ENCODE results near the gene KLHDC9.

KLHDC9 gene

DNA sequence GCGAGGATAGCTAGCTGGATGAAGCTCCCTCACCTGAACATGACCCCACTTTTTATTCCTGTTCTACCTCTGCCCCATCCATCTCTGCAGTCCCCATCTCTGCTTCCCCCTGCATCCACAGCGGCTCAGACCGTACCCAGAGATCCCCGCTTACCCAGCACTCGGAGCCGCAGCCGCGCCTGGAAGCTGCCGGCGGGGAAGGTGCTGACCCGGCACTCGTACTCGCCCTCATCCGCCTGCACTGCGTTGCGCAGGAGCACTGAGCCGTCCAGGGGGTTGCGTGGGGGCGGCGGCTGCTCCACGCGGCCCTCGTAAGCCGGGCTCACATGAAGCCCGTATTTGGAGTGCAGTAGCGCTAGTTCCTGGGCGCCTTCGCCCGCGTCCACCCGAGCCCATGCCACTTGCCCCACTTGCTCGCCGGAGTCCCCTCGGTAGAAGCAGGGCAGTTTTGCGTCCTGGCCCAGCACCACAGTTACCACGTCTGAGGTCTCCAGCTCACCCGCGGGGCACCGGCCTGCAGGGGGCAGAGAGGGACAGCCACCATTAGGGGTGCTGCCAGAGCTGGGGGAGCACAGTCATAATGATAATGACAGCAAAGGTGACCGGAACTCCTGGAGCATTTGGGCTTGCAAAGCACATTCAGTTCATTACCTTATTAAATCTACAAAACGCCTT is 18.6 kb upstream of the KLHDC9 start:
- no peak overlapping the region for H3K9ac ChIP-seq (ENCODE audit: low read length)
- peaks cover 38% of the 10 kb centered on the region for H3K4me1 ChIP-seq (ENCODE audit: control insufficient read depth, insufficient read depth, low read length)
- H3K4me3 ChIP-seq (ENCODE audit: low read length) = no peak overlapping the region
- H3K27me3 ChIP-seq (replicated peaks; ENCODE audit: control insufficient read depth, insufficient read depth, low read length) = no peaks in the 10 kb centered on the region
- DNase-seq (ENCODE audit: low read depth) = no peak
- no peaks in the 10 kb centered on the region for H3K36me3 ChIP-seq (ENCODE audit: control insufficient read depth, insufficient read depth, low read length, severe bottlenecking)
- no peaks in the 10 kb centered on the region for H3K9me3 ChIP-seq (ENCODE audit: control insufficient read depth, low read length)

GRCh38 chr1:161080441-161081405 is 17.4 kb upstream of the KLHDC9 start:
- peak overlapping the region; percentile 5 for H3K9ac ChIP-seq (ENCODE audit: low read length)
- peaks cover 47% of the 10 kb centered on the region for H3K4me1 ChIP-seq (ENCODE audit: control insufficient read depth, insufficient read depth, low read length)
- H3K4me3 ChIP-seq (ENCODE audit: low read length) = no peak overlapping the region
- peak; percentile 42 for DNase-seq (ENCODE audit: low read depth)
- no peaks in the 10 kb centered on the region for H3K27me3 ChIP-seq (replicated peaks; ENCODE audit: control insufficient read depth, insufficient read depth, low read length)
- H3K36me3 ChIP-seq (ENCODE audit: control insufficient read depth, insufficient read depth, low read length, severe bottlenecking) = no peaks in the 10 kb centered on the region
- H3K9me3 ChIP-seq (ENCODE audit: control insufficient read depth, low read length) = no peaks in the 10 kb centered on the region

DNA sequence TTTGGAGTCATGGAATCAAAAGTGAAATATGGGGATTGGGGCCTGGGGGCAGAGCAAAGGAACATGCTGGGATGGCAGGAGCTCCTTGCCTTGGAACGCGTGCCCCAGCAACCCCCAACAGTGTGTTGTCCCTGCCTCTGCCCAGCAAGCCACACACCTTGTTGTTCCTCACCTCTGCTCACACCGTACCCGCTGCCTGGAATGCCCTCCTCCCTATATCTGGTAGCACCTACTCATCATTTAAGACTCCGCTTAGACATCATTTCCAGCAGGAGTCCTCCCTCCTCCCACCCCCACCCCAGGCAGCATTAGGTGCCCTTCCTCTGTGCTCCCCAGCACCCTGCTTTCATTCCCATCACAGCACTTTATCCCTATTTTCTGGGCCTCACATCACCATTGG is 16.6 kb upstream of the KLHDC9 start:
- no peak for DNase-seq (ENCODE audit: low read depth)
- H3K9me3 ChIP-seq (ENCODE audit: control insufficient read depth, low read length) = no peaks in the 10 kb centered on the region
- no peak overlapping the region for H3K9ac ChIP-seq (ENCODE audit: low read length)
- no peaks in the 10 kb centered on the region for H3K27me3 ChIP-seq (replicated peaks; ENCODE audit: control insufficient read depth, insufficient read depth, low read length)
- no peak overlapping the region for H3K4me3 ChIP-seq (ENCODE audit: low read length)
- peaks cover 47% of the 10 kb centered on the region for H3K4me1 ChIP-seq (ENCODE audit: control insufficient read depth, insufficient read depth, low read length)
- no peaks in the 10 kb centered on the region for H3K36me3 ChIP-seq (ENCODE audit: control insufficient read depth, insufficient read depth, low read length, severe bottlenecking)

- DNase-seq (ENCODE audit: low read depth) = no peak
Measured at GRCh38 chr1:161082483-161082882, 15.7 kb upstream of the KLHDC9 start.

DNA sequence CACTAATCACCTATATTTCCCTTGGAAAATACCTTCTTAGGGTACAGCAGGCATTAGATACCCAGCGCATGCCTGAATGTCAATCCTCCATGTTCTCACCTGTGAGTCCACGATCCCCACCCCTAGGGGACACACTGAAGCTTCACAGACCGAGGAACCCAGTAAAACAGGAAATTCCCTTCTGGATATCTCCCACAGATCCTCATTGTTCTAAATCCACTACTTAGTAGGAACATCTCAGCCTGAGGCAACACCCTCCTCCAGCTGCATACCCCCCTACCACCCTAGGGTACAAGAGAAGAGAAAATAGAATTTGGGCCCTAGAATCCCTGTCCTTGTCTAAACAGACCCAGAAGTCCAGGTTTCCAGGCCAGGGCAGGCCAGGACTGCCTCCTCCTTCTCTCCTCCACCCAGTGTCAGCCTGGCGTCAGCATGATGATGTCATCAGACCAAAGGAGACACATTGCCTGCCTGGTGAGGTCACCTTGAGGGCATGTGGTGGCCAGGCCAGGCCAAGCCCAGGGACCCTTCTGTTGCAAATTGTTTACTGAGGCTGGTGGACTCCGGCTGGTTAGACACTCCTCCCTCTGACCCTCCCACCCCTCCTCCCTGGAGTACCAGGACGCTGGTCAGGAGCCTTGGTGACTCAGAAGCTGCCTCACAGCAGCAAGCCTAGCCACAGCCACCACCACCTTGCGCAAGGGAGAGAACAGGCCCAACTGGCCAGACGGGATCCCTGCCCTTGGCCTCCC is 15.0 kb upstream of the KLHDC9 start:
- no peaks in the 10 kb centered on the region for H3K36me3 ChIP-seq (ENCODE audit: control insufficient read depth, insufficient read depth, low read length, severe bottlenecking)
- no peaks in the 10 kb centered on the region for H3K9me3 ChIP-seq (ENCODE audit: control insufficient read depth, low read length)
- no peak overlapping the region for H3K4me3 ChIP-seq (ENCODE audit: low read length)
- DNase-seq (ENCODE audit: low read depth) = peak; percentile 83
- peak overlapping the region; percentile 56 for H3K9ac ChIP-seq (ENCODE audit: low read length)
- no peaks in the 10 kb centered on the region for H3K27me3 ChIP-seq (replicated peaks; ENCODE audit: control insufficient read depth, insufficient read depth, low read length)
- H3K4me1 ChIP-seq (ENCODE audit: control insufficient read depth, insufficient read depth, low read length) = peaks cover 47% of the 10 kb centered on the region

More at GRCh38 chr1:161082483-161082882, 15.7 kb upstream of the KLHDC9 start:
- Histone ChIP-seq H3K27me3 (replicated peaks; ENCODE audit: control insufficient read depth, insufficient read depth, low read length) (no peaks in the 10 kb centered on the region), H3K4me1 (ENCODE audit: control insufficient read depth, insufficient read depth, low read length) (peaks cover 47% of the 10 kb centered on the region), H3K9ac (ENCODE audit: low read length) (no peak overlapping the region), H3K9me3 (ENCODE audit: control insufficient read depth, low read length) (no peaks in the 10 kb centered on the region), H3K36me3 (ENCODE audit: control insufficient read depth, insufficient read depth, low read length, severe bottlenecking) (no peaks in the 10 kb centered on the region), H3K4me3 (ENCODE audit: low read length) (no peak overlapping the region)

DNA sequence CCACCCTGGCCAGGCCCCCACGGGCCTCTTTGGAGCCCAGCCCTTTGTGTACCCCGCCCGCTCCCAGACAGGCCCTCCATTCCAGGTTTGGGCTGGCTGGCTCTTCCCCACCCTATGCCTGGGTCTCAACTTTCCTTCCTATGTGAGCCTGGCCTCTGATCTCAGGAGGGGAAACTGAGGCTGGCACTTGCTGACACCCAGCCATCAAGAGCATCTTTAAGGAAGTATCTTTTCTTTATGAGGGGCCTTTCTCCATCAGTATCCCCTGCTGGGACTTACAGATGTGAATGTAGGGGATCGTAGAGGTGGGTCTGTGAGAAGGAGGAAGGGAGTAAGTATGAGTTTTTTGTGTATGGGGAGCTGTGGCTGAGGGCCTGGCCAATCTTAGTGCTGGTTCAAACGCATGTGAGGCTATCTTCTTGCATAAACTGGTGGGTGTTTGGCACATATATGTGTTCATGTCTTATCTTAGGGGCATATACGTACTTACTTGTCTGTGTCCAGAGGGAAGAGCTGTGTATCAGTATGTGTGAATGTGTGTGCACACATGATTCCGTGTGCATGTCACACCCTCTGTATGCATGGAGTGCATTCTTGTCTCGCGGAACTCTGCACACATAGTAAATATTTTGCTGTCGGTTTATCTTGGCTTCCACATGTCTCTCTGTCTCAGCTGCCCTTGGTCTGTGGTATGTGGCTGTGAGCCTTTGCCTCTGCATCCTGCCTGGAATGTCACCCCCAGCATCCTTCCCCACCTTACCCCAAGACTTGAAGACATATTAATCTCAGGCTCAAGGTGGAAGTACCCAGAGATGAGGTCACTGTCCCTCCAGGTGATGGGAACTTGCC is 14.2 kb upstream of the KLHDC9 start:
- H3K4me1 ChIP-seq (ENCODE audit: control insufficient read depth, insufficient read depth, low read length) = peaks cover 47% of the 10 kb centered on the region
- H3K4me3 ChIP-seq (ENCODE audit: low read length) = no peak overlapping the region
- no peak for DNase-seq (ENCODE audit: low read depth)
- H3K36me3 ChIP-seq (ENCODE audit: control insufficient read depth, insufficient read depth, low read length, severe bottlenecking) = no peaks in the 10 kb centered on the region
- no peaks in the 10 kb centered on the region for H3K27me3 ChIP-seq (replicated peaks; ENCODE audit: control insufficient read depth, insufficient read depth, low read length)
- no peaks in the 10 kb centered on the region for H3K9me3 ChIP-seq (ENCODE audit: control insufficient read depth, low read length)
- no peak overlapping the region for H3K9ac ChIP-seq (ENCODE audit: low read length)

DNA sequence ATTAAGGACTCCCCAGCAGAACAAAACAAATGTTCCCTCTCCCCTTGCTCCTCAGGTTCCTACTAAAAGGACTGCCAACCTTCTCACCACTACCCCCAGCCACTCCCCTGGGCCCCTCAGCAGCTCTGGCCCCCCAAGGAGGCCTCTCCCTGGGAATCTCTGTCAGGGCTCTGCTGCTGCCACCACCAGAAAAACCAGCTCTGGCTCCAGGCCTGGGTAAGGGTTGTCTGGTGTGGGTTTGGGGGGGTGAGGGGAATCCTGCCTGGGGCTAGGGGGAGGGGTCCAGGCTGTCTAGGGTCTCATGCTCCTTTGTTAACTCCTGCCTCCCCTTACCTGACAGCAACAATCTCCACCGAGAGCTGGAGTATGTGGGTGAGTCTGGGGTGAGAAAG is 13.6 kb upstream of the KLHDC9 start:
- Histone ChIP-seq H3K4me3 (ENCODE audit: low read length) (no peak overlapping the region), H3K4me1 (ENCODE audit: control insufficient read depth, insufficient read depth, low read length) (peaks cover 47% of the 10 kb centered on the region), H3K9ac (ENCODE audit: low read length) (no peak overlapping the region), H3K27me3 (replicated peaks; ENCODE audit: control insufficient read depth, insufficient read depth, low read length) (no peaks in the 10 kb centered on the region), H3K9me3 (ENCODE audit: control insufficient read depth, low read length) (no peaks in the 10 kb centered on the region), H3K36me3 (ENCODE audit: control insufficient read depth, insufficient read depth, low read length, severe bottlenecking) (no peaks in the 10 kb centered on the region)
- no peak for DNase-seq (ENCODE audit: low read depth)

DNA sequence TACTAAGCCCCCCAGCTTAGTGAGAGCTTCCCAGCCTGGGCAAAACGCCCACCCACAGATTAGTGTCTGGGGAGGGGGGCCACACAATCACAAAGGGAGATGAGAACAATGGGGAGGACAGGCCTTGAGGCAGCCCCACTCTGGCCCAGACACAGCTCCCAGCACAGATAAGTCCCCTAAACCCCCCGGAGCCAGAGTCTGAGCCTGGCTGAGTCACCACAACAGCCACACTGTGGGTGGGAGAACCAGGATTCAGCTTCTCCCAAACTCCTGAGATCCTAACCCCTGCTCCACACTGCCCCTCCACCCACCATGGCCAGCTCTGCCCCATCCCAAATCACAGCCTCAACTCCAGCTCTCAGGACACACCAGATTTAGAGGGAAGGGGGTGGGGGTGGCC is 13.0 kb upstream of the KLHDC9 start:
- DNase-seq (ENCODE audit: low read depth) = peak; percentile 15
- no peaks in the 10 kb centered on the region for H3K27me3 ChIP-seq (replicated peaks; ENCODE audit: control insufficient read depth, insufficient read depth, low read length)
- H3K4me1 ChIP-seq (ENCODE audit: control insufficient read depth, insufficient read depth, low read length) = peaks cover 43% of the 10 kb centered on the region
- no peaks in the 10 kb centered on the region for H3K9me3 ChIP-seq (ENCODE audit: control insufficient read depth, low read length)
- no peak overlapping the region for H3K4me3 ChIP-seq (ENCODE audit: low read length)
- H3K9ac ChIP-seq (ENCODE audit: low read length) = peak overlapping the region; percentile 33
- no peaks in the 10 kb centered on the region for H3K36me3 ChIP-seq (ENCODE audit: control insufficient read depth, insufficient read depth, low read length, severe bottlenecking)

- DNase-seq (ENCODE audit: low read depth) = no peak
- Histone ChIP-seq H3K36me3 (ENCODE audit: control insufficient read depth, insufficient read depth, low read length, severe bottlenecking) (no peaks in the 10 kb centered on the region), H3K27me3 (replicated peaks; ENCODE audit: control insufficient read depth, insufficient read depth, low read length) (no peaks in the 10 kb centered on the region), H3K9me3 (ENCODE audit: control insufficient read depth, low read length) (no peaks in the 10 kb centered on the region), H3K4me3 (ENCODE audit: low read length) (no peak overlapping the region), H3K9ac (ENCODE audit: low read length) (no peak overlapping the region), H3K4me1 (ENCODE audit: control insufficient read depth, insufficient read depth, low read length) (peaks cover 30% of the 10 kb centered on the region)
Measured at GRCh38 chr1:161086457-161086856, 11.7 kb upstream of the KLHDC9 start.

- Histone ChIP-seq H3K9ac (ENCODE audit: low read length) (no peak overlapping the region), H3K4me3 (ENCODE audit: low read length) (no peak overlapping the region), H3K27me3 (replicated peaks; ENCODE audit: control insufficient read depth, insufficient read depth, low read length) (no peaks in the 10 kb centered on the region), H3K4me1 (ENCODE audit: control insufficient read depth, insufficient read depth, low read length) (peaks cover 18% of the 10 kb centered on the region), H3K36me3 (ENCODE audit: control insufficient read depth, insufficient read depth, low read length, severe bottlenecking) (no peaks in the 10 kb centered on the region), H3K9me3 (ENCODE audit: control insufficient read depth, low read length) (no peaks in the 10 kb centered on the region)
- no peak for DNase-seq (ENCODE audit: low read depth)
Measured at GRCh38 chr1:161088587-161089110, 9.5 kb upstream of the KLHDC9 start.

Data from adipocyte (in vitro differentiated cells).